OCI-LY3 (cell line): ENCODE measurements around the gene METTL2B.
"Not testable (repeated sequence)": the region's sequence is repeated elsewhere in the genome, so short reads cannot be mapped to it uniquely, and the experiment has no call there.

Source experiments
- EZH2phosphoT487 ChIP-seq: fragments of 200-600 bp; shearing (Covaris generic); IDR thresholded peaks from 2 replicates; pipeline ENCODE4 v1.6.1; 2018; ENCODE audit warnings: antibody characterized with exemption, mixed run types, low read depth
- TF ChIP-seq, protein P1 (sequence below): fragments of 200-600, 300-600 bp; sonication (generic); IDR thresholded peaks from 2 replicates; pipeline ENCODE4 v1.5.1; 2014; ENCODE audit warnings: antibody characterized with exemption, low read length, low read depth

DNA sequence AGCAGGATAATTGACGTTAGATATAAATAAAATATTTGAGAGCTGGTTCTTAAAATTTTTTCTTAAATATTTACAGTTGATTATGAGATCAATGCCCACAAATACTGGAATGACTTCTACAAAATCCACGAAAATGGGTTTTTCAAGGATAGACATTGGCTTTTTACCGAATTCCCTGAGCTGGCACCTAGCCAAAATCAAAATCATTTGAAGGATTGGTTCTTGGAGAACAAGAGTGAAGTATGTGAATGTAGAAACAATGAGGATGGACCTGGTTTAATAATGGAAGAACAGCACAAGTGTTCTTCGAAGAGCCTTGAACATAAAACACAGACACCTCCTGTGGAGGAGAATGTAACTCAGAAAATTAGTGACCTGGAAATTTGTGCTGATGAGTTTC is 2.5 kb downstream of the METTL2B start:
- TF ChIP-seq, protein P1, sequence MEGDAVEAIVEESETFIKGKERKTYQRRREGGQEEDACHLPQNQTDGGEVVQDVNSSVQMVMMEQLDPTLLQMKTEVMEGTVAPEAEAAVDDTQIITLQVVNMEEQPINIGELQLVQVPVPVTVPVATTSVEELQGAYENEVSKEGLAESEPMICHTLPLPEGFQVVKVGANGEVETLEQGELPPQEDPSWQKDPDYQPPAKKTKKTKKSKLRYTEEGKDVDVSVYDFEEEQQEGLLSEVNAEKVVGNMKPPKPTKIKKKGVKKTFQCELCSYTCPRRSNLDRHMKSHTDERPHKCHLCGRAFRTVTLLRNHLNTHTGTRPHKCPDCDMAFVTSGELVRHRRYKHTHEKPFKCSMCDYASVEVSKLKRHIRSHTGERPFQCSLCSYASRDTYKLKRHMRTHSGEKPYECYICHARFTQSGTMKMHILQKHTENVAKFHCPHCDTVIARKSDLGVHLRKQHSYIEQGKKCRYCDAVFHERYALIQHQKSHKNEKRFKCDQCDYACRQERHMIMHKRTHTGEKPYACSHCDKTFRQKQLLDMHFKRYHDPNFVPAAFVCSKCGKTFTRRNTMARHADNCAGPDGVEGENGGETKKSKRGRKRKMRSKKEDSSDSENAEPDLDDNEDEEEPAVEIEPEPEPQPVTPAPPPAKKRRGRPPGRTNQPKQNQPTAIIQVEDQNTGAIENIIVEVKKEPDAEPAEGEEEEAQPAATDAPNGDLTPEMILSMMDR, result not testable (repeated sequence)
- TF ChIP-seq EZH2phosphoT487, result not testable (repeated sequence)
